IPS-18a (cell line): ENCODE data around the gene IGFBP4.
"Not testable (repeated sequence)": the region's sequence is repeated elsewhere in the genome, so short reads cannot be mapped to it uniquely, and the experiment has no call there.

Experiments used
- H3K27ac ChIP-seq: one replicate; pipeline ENCODE4 v1.5.1; 2013; ENCODE audit warnings: low read length
- H3K27me3 ChIP-seq: one replicate; pipeline ENCODE4 v1.6.1; 2013; ENCODE audit warnings: mild to moderate bottlenecking, low read length; ENCODE audit not compliant: control insufficient read depth, insufficient read depth
- H3K36me3 ChIP-seq: one replicate; pipeline ENCODE4 v1.6.1; 2013; ENCODE audit warnings: low read depth, low read length; ENCODE audit not compliant: control insufficient read depth
- H3K4me1 ChIP-seq: one replicate; pipeline ENCODE4 v1.6.1; 2013; ENCODE audit warnings: low read depth, low read length; ENCODE audit not compliant: control insufficient read depth
- H3K4me3 ChIP-seq: one replicate; pipeline ENCODE4 v1.5.1; 2013; ENCODE audit warnings: low read length
- H3K9ac ChIP-seq: one replicate; pipeline ENCODE4 v1.6.1; 2013; ENCODE audit warnings: mild to moderate bottlenecking, low read length, moderate library complexity
- H3K9me3 ChIP-seq: one replicate; pipeline ENCODE4 v1.6.1; 2013; ENCODE audit warnings: low read depth, low read length; ENCODE audit not compliant: control insufficient read depth

Gene IGFBP4

GRCh38 chr17:40443196-40443987 lies at the start of gene IGFBP4:
IGFBP4 (plus strand) TSS chr17:40443450; CDS start chr17:40443736, 286 bp downstream.
- H3K9ac ChIP-seq = peak within 1 kb of the TSS; percentile 55
- H3K36me3 ChIP-seq = no peaks in the 10 kb centered on the region
- H3K9me3 ChIP-seq = no peaks in the 10 kb centered on the region
- H3K27ac ChIP-seq = no peak within 1 kb of the TSS
- H3K27me3 ChIP-seq = peaks cover 11% of the 10 kb centered on the region
- peak within 1 kb of the TSS; percentile 59 for H3K4me3 ChIP-seq
- H3K4me1 ChIP-seq = peaks cover 19% of the 10 kb centered on the region

GRCh38 chr17:40399185-40399584 lies 44.1 kb upstream of the IGFBP4 start:
- no peak overlapping the region for H3K4me3 ChIP-seq
- H3K36me3 ChIP-seq = peaks cover 100% of the 10 kb centered on the region
- no peaks in the 10 kb centered on the region for H3K27me3 ChIP-seq
- no peak overlapping the region for H3K27ac ChIP-seq
- no peak overlapping the region for H3K9ac ChIP-seq
- H3K4me1 ChIP-seq = no peaks in the 10 kb centered on the region
- H3K9me3 ChIP-seq = no peaks in the 10 kb centered on the region

- H3K4me1 ChIP-seq = no peaks in the 10 kb centered on the region
- no peak overlapping the region for H3K27ac ChIP-seq
- peaks cover 96% of the 10 kb centered on the region for H3K36me3 ChIP-seq
- no peaks in the 10 kb centered on the region for H3K27me3 ChIP-seq
- H3K4me3 ChIP-seq = no peak overlapping the region
- H3K9me3 ChIP-seq = no peaks in the 10 kb centered on the region
- no peak overlapping the region for H3K9ac ChIP-seq
Measured at GRCh38 chr17:40402668-40403067, 40.6 kb upstream of the IGFBP4 start.

GRCh38 chr17:40404003-40404402 lies 39.2 kb upstream of the IGFBP4 start:
- Histone ChIP-seq H3K9me3 (no peaks in the 10 kb centered on the region), H3K36me3 (peaks cover 95% of the 10 kb centered on the region), H3K9ac (no peak overlapping the region), H3K4me3 (no peak overlapping the region), H3K27ac (no peak overlapping the region), H3K27me3 (no peaks in the 10 kb centered on the region), H3K4me1 (no peaks in the 10 kb centered on the region)

GRCh38 chr17:40407460-40407859 lies 35.8 kb upstream of the IGFBP4 start:
- Histone ChIP-seq H3K9me3 (no peaks in the 10 kb centered on the region), H3K4me1 (peaks cover 12% of the 10 kb centered on the region), H3K27me3 (no peaks in the 10 kb centered on the region), H3K9ac (no peak overlapping the region), H3K27ac (no peak overlapping the region), H3K4me3 (no peak overlapping the region), H3K36me3 (peaks cover 92% of the 10 kb centered on the region)

GRCh38 chr17:40409540-40409939 lies 33.7 kb upstream of the IGFBP4 start:
- not testable (repeated sequence) for H3K27me3 ChIP-seq, H3K27ac ChIP-seq, H3K4me3 ChIP-seq, H3K9ac ChIP-seq, H3K9me3 ChIP-seq
- Histone ChIP-seq H3K4me1 (peaks cover 12% of the 10 kb centered on the region), H3K36me3 (peaks cover 91% of the 10 kb centered on the region)

- peak overlapping the region; percentile 19 for H3K4me3 ChIP-seq
- H3K27ac ChIP-seq = peak overlapping the region; percentile 1
- no peaks in the 10 kb centered on the region for H3K9me3 ChIP-seq
- H3K4me1 ChIP-seq = peaks cover 12% of the 10 kb centered on the region
- H3K9ac ChIP-seq = no peak overlapping the region
- peaks cover 88% of the 10 kb centered on the region for H3K36me3 ChIP-seq
- H3K27me3 ChIP-seq = no peaks in the 10 kb centered on the region
Measured at GRCh38 chr17:40410082-40410481, 33.2 kb upstream of the IGFBP4 start.

GRCh38 chr17:40411821-40412220 lies 31.4 kb upstream of the IGFBP4 start:
- Histone ChIP-seq H3K27ac (no peak overlapping the region), H3K4me1 (peaks cover 15% of the 10 kb centered on the region), H3K4me3 (no peak overlapping the region), H3K9ac (no peak overlapping the region), H3K9me3 (no peaks in the 10 kb centered on the region), H3K36me3 (peaks cover 89% of the 10 kb centered on the region), H3K27me3 (no peaks in the 10 kb centered on the region)

- Histone ChIP-seq H3K9me3 (no peaks in the 10 kb centered on the region), H3K9ac (no peak overlapping the region), H3K27me3 (no peaks in the 10 kb centered on the region), H3K36me3 (peaks cover 79% of the 10 kb centered on the region), H3K27ac (no peak overlapping the region), H3K4me1 (peaks cover 15% of the 10 kb centered on the region), H3K4me3 (no peak overlapping the region)
Measured at GRCh38 chr17:40412880-40413279, 30.4 kb upstream of the IGFBP4 start.

- not testable (repeated sequence) for H3K9ac ChIP-seq, H3K9me3 ChIP-seq, H3K27ac ChIP-seq, H3K27me3 ChIP-seq, H3K4me3 ChIP-seq
- Histone ChIP-seq H3K4me1 (peaks cover 15% of the 10 kb centered on the region), H3K36me3 (peaks cover 69% of the 10 kb centered on the region)
Measured at GRCh38 chr17:40414312-40414711, 28.9 kb upstream of the IGFBP4 start.

- H3K36me3 ChIP-seq = peaks cover 58% of the 10 kb centered on the region
- H3K4me1 ChIP-seq = peaks cover 12% of the 10 kb centered on the region
- no peak overlapping the region for H3K9ac ChIP-seq
- H3K4me3 ChIP-seq = no peak overlapping the region
- no peak overlapping the region for H3K27ac ChIP-seq
- no peaks in the 10 kb centered on the region for H3K9me3 ChIP-seq
- no peaks in the 10 kb centered on the region for H3K27me3 ChIP-seq
Measured at GRCh38 chr17:40415390-40415789, 27.9 kb upstream of the IGFBP4 start.

GRCh38 chr17:40416671-40417070 lies 26.6 kb upstream of the IGFBP4 start:
- Histone ChIP-seq H3K4me1 (peaks cover 6% of the 10 kb centered on the region), H3K36me3 (peaks cover 45% of the 10 kb centered on the region), H3K27me3 (no peaks in the 10 kb centered on the region), H3K4me3 (peak overlapping the region; percentile 96), H3K9me3 (no peaks in the 10 kb centered on the region), H3K27ac (no peak overlapping the region), H3K9ac (peak overlapping the region; percentile 87)
